COLO829 (cell line): ENCODE results near the gene COL16A1.

Source experiments
- DNase-seq: peaks from one replicate; pipeline ENCODE4 v3.0.0; 2012; ENCODE audit warnings: low spot score

Gene COL16A1

DNA sequence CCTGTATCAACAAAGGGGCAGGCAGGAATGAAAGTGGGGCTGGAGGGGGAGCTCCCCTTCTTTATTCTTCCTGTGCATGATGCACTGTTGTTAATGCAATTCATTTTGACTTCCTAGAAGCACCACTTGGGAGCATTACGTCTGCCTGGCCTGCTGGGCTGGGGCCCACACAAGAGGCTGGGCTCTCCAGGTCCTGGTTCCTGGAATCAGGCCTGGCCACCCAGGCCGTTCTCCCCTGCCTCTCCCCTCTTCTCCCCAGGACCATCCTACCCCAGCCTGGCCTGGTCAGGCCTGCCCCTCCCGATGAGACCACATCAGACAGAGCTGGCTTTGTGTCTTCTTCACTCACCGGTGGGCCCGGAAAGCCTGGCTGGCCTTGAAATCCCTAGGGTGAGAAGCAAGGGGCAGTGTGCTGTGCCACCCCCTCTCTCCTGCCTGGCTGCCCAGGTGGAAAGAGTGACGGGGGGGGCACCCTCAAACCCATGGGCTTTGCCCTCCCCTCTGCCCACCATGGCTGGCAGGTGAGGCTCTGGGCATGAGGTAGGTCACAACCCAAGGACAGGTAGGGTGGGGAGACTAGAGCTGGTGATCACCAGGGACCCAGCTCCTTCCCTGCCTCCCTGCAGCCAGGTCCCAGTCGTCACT, 38.5 kb downstream of the COL16A1 start:
- no peak for DNase-seq

DNA sequence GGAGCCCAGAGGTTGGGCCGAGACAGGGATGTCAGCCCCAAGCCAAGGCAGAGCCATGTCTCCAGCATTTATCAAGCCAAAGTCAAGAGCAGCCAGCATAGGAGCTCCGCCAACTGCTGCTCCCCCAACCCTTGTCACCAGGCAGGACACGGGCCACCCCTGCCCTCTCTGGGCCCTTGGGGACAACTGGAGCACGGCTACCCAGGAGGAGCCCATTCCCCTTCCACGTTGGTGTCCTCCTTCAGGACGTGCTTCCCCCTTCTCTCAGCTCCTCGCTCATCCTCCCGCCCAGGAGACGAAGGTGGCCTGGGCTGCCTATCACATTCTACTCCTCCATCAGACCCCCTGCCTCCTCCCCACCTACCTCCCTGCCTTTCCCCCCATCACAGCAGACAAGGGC, 39.3 kb downstream of the COL16A1 start:
- no peak for DNase-seq

DNA sequence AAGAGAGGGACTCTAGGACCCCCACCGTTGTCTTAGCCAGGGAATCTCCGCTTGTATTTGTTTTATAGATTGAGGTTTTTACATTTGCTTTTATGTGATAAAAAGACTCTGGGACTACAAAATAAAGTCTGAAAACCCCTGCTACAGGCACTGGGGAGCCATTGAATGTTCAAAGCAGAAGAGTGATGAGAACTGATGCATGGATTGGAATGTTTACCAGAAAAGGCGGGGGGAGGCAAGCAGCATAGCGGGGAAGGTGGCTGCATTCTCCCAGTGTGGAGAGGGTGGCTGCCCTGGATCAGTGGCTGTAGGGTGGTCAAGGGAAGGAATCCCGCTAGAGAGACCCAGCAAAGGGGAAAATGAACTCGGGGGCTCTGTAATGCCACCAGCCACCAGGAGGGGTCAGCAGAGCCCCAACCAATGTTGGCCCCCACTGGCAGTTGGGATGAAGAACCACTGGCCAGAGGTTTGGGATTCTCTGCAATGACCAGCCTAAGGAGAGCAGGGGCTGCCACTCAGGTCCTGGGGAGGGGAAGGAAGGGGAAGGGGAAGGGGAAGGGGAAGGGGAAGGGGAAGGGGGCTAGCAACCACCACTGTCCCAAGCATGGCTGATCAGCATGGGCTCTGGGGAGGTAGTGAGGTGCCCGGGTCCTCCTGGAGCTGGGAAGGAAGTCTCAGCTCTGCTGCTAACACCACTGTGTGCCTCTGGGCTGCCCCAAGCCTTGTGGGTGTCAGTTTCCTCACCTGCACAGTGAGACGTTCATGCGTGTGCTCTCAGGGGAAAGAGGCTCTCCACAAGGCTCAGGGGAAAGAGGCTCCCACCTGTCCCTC, 40.0 kb downstream of the COL16A1 start:
- peak; percentile 62 for DNase-seq

DNA sequence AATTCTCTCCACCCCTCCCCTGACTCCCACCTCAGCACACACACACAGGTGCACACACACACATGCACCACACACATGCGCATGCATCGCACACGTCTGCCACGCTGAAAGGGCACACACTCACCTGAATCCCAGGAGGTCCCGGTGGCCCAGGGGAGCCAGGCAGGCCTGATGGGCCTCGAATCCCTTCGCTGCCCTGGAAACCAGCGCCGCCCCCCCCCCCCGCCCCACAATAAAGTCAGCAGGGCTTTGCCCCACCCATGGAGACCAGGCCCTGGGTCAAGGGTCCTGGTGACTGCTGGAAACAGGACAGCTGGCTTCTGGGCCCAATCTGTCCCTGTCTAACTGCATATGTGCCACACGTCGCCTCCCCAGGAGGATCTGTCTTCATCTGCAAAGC, 41.4 kb downstream of the COL16A1 start:
- no peak for DNase-seq

DNA sequence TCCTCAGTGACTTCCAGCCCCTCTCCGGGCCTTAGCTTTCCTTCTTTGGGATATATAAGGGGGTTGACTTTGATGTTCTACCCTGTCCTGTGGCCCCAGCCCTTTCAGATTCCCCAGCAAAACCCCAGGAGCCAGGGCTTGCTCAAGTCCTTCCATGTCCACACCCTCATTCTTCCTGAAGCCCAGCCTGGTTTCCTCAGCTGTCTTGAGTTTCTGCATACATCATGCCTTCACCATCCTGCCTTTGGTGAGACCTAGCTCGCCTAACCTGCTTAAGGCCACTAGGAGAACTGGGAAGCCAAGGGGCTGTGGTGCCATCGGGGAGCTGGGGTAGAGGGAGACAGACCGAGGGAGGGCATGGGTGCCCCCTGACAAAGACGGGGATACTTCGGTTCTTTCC, 42.0 kb downstream of the COL16A1 start:
- DNase-seq, result no peak

DNA sequence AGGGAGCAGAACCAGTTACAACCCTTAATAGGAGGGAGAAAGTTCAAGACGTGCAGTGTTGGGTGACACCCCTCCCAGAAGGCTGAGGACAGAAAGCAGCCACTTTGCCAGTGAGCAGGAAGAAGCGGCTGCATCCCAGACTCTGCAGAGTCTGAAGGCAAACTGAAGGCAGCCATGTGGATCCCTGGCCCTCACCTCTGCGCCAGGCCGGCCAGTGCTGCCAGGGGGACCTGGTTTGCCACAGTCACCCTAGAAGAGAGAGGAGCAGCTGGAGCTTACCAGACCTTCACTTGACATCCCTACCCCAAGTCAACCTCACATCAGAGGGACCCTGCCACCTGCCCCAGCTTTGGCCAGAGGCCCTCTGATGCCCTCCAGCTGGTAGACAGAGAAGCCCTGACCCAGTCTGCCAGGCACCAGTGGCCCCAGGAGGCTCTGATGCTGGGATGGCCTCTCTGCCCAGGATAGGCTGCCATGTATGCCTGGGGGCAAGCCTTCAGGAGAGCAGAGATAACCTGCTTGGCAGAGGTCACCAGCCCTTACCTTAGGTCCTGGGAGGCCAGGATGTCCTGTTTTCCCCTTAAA, 42.9 kb downstream of the COL16A1 start:
- no peak for DNase-seq

DNA sequence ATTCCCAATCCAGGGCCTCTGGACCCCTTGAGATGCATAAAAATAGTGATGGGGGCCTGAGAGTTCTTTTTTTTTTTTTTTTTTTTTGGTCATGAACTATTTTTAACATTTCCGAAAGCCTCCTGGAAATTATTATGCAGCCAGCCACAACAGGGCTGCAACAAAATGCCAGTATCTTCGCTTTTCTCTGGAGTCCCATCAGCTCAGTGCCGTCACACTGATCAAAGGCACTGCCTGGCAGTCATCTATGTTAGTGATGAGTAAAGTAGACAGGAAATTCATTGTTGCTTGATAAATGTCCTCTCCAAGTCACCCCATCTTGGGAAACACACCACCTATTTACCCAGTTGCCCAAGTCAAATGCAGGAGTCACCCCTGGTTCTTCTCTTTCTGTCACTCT, 43.9 kb downstream of the COL16A1 start:
- DNase-seq, result no peak

DNA sequence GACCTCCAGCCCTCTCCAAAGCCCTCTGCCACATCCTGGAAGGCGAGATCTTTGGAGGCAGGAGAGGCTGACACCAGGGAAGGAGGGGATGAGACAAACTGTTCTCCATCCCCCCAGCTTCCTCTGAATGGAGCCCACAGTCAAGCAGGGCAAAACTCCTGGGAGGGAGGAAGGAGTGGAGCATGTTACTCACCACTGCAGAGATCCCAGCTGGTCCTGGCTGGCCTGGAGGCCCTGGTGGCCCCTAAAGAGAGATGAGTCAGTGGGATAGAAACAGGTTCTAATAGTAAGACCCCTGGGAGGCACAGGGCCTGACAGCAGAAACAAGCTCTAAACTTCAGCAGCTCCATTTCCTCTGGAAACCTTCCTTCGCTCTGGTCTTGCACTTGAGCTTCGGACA, 45.1 kb downstream of the COL16A1 start:
- DNase-seq, result no peak

DNA sequence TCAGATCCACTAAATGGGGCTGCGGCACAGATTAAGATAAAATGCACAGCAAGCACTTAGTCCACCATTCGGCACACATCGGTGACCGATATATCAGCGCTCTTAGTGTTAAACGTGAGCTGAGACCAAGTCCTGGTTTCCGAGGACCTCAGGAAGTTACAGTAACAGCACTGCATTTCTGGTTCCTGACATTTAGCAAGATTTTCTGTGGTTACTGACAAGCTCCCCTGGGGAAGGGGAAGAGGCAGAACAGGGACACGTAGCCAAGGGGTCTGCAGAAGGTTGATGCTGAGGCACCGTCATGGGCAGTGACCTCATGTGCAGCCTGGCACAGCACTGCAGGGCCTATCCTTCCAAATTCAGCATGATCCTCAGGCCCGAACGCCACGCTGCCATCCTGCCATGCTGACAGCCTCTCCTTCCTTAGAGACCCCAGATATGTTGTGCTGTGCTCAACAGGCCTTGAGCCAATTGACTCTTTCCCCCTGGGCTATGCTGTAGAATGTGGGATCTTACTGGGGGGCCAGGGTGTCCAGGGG, 45.8 kb downstream of the COL16A1 start:
- DNase-seq, result no peak

DNA sequence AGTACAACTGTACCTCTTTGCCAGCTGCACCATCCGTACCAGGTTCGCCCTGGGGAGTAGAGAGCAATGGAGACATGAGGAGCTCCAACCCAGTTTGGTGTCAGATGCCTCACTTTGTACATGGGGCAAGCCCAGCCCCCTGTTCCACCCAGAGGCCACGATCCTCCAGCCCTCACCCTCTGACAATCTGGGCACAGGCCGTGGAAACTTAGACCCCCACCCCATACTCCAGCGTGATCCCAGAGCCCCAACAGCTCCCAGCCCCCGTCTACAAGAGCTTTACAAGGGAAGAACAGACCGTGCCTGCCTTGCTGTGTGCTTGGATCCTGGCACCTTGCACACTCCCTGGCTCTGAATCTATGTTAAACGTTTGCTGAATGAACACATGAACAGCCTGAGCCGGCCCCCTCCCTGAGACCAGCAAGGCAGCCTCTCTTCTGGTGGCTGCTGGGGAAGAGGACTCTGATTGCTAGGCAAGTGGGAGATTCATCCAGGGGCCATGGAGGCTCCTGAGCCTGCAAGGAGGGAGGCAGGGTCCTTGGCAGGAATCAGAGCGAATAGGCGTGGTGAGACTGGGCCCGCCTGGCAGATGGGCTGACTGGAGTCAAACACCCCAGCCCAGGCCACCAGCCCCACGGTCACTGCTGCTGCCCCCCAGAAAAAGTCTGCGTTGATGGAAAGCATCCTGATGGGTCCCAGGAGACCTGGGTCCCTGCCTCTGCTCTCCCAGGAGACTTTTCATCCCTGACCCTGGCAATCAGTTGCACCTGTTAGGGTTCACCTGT, 46.6 kb downstream of the COL16A1 start:
- no peak for DNase-seq

DNA sequence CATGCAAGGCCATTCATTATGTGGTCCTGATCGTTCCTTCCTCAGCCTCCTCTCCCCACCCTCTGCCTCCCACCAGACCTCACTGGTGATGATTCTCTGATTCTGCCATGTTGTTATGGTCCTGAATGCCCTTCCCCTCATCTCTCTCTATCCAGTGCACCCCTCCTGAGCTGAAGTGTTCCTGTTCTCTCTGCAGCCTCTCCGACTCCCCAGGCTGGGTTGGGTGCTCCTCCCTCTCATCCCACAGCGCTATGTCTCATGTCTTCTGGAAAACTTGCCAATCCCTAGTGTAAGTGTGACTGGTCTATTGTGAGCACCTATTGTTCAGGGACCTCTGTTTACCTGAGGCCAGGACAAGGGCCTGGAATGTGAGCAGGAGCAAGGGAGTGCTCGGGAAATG, 48.1 kb downstream of the COL16A1 start:
- DNase-seq, result no peak

DNA sequence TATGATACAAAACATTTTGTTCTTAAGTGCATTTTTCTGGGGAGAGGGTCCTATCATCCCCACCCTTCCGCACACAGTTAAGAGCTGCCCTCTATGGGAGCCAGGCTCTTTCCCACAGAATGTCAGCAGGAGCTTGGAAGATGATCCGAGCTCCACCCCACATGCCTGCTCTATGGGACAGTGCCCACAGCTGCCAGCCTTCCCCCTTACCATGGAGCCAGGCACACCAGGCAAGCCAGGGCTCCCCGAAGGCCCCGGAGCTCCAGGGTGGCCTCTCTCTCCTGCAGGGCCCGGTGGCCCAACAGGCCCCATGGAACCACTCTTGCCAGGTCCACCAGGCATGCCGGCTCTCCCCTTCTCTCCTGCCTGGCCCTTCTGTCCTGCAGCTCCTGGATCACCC, 48.7 kb downstream of the COL16A1 start:
- DNase-seq, result no peak

DNA sequence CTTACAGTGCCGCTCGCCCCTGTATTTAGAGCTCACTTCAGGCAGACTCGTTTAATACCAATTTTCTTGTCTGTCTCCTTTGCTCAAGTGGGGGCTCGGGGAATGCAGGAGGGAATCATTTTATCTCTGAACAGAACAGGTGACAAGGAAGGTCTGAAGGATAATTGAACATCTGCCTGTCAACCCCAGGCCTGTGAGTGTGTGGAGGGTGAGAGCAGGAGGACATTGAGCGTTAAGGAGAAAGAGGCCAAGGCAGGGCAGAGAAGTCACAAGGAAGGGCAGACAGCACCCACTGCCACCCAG, 49.4 kb downstream of the COL16A1 start:
- no peak for DNase-seq

DNA sequence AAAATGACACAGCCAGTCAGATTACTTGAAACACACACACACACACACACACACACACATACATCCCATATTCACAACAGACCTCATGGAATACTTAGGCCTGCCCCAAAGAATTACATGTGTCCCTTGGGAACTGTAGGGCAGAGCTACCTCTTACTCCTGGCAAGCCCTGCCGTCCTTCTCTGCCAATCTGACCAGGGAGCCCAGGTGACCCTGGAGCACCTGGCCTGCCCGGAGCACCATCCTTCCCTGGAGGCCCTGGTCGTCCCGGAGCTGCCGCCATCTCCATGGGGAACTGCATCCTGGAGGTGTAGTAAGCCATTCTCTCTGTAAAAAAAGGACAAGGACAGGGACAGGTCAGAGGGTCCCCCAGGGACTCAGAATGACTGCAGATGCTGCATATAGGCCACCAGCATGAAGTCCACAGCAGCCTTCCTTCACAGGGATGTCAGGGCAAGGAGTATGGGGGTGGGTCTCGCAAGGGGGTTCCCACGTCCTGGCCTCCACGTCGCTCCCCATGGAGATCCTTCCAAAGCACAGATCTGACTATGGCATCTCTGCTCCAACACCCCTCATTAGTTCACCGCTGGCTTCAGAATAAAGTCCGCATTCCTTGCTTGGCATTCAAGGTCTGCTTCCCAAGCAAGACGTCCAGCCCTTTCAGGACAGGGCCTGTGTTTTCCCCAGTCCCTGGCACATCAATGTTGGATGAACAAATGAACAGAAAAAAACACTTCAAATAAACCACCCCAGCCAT, 49.9 kb downstream of the COL16A1 start:
- no peak for DNase-seq

DNA sequence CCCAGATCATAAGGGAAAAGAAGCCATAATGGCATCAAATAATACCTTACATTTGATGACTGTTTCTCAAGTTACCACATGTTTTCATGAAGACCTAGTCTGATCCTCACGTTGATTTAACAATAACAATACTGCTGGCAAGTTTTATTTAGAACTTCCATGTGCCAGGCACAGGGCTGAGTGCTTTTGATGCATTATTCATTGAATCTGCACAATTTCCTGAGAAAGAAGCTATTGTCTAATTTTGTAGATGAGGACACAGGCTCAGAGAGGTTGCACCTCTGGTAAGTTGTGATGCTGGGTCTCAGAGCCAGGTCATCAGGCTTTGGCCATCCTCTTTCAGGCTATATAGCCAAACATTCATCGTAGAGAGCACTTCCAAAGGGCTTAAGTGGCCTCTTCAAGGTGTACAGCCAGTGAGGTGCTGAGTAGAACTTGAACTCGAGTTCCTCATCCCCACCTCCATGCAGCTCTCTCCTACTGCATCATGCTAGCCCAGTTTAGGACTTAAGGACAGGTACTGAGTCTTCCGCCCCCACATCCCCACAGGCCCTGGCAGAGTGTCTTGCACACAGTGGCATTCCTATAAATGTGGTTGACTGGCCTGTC, 50.8 kb downstream of the COL16A1 start:
- no peak for DNase-seq

DNA sequence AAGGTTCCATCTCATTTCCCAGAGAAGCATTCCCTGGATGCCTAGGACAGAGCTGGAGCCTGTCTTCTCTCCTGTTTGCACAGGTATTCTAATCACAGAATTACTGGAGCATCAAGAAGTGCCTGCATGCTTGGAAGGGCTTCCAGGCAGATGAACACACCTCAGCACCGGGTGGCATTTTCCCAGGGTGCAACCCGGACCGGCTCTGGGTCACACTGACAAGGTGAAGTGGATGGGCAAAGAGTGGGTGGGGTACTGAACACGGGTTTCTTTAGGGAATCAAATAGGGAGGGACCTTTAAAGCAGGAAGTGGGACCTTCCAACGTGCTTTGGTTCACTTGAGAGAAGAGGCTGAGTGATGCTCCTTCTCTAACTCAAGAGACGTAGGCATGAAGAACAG, 52.1 kb downstream of the COL16A1 start:
- DNase-seq, result no peak

DNA sequence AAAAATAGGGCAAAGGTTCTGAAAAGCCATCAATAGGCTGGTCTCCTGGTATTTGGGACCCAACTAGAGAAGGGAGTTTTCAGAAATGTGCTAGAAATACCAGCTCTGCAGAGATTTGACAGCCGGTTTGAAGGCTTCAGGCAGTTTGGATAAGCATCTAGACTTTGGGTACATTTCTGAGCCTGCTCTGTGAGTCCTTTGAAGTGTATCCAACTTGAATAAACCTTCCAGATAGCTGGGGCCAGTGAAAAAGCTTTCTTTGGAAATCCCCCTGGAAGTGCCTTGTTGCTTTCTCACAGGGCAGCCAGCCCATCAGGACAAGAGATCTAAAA, 52.8 kb downstream of the COL16A1 start:
- DNase-seq, result no peak

DNA sequence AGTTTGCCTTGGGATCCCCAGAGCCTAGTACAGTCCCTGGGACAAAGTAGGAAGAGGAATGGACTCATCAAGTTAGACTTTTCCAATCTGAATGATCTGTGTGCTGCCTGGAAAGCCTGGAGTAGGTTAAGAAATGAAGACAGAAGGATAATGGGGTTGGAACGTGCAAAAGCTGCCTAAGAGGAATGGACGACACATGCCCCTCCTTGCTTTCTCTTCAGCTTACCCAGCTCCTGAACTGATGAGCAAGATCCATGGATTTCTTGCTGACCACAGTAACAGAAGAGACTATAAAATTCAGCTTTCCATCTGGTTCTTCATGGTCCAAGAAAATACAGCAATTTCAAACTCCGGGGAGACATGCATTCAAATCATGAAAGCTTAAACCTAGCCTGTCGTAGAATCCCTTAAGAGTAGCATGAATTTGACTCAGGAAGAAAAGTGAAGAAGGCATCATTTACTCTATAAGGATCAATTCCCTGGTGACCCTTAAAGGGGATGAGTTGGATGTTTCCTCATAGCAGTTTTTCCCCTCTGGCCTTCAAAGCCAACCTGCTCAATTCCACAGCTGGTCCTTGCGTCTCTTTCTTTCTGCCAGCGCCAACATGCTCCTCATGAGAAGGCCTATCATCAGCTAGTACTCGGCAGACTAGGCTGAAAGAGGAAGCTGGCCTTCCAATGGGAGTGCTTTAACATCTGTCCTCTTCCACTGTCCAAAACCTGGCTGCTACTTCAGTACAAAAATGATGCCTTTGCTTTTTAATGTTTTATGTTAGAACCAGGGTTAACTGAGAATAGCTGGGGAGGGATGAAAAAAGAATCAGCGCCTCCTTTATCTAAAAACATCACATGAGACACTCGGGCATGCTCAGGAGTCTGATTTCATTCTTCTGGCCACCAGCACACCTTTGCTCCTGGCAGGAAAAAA, 53.4 kb downstream of the COL16A1 start:
- DNase-seq, result no peak

DNA sequence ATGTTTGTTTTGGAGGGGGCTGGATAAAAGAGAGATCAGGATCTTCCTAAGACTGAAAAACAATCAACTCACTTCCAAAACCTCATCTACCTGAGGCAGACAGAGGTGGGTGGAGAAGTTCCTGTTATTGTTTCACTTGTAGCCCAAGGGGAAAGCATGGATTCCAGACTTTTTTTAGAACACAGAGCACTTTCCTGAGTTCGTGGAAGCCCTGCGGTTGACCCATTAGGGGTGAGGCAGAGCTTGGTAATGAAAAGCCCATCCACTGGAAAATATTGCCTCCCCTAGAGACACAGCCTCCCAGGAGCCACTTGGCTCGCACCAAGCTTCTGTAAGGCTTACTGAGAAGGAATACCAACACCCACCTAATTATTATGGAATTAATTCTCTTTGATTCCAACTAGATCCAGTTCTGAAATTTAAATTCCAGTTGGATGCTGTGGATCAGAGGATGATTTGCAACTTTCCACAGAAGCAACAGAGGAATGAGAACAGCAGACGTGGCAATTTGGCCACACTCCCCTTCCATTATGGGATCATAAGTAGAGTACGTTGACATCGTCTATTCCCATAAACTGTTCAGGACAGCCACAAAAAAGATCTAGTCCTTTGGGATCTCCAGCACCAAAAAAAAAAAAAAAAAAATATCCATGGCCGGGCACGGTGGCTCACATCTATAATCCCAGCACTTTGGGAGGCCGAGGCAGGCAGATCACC, 55.0 kb downstream of the COL16A1 start:
- DNase-seq, result no peak

DNA sequence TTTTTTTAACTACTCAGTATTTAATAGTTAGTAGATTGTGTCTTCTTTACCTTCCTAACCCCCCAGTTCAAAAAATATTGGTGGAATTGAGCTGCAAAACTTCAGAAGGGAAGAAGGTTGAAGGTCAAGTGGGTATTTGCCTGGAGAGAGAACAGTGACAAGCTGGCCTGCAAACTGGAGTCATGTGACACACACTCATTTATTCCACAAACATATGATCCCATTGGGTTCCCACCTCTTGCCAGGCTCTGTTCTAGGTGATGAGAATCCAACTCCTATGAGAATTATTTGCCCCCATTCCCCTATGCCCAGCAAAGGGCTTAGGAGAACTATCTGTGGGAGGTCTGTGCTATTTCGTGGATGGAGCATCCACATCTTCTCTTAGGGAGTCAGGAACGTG, 55.6 kb downstream of the COL16A1 start:
- DNase-seq, result no peak
